ENCODE data around the gene MGAT5.
A peak's percentile ranks its signal among the peaks of the same experiment; 100 is the strongest.

Gene MGAT5

GRCh38 chr2:134280231-134280630, 26.4 kb downstream of the MGAT5 start:
- no peak for TF ChIP-seq CTCF (IDR thresholded peaks at IDR 0.05)
- H3K27me3 Mint-ChIP-seq (ENCODE audit: low read depth, poor library complexity) = peaks cover 3% of the 10 kb centered on the region
- no peaks in the 10 kb centered on the region for H3K9me3 Mint-ChIP-seq
- no peak overlapping the region for H3K27ac Mint-ChIP-seq
- DNase-seq = no peak
- H3K36me3 Mint-ChIP-seq (ENCODE audit: low read depth) = peaks cover 18% of the 10 kb centered on the region
- no peak overlapping the region for H3K4me3 Mint-ChIP-seq
- H3K4me1 Mint-ChIP-seq = peaks cover 23% of the 10 kb centered on the region

GRCh38 chr2:134280726-134281125, 26.9 kb downstream of the MGAT5 start:
- no peak for TF ChIP-seq CTCF (IDR thresholded peaks at IDR 0.05)
- peaks cover 3% of the 10 kb centered on the region for H3K27me3 Mint-ChIP-seq (ENCODE audit: low read depth, poor library complexity)
- DNase-seq = no peak
- H3K4me1 Mint-ChIP-seq = peaks cover 27% of the 10 kb centered on the region
- H3K9me3 Mint-ChIP-seq = no peaks in the 10 kb centered on the region
- H3K36me3 Mint-ChIP-seq (ENCODE audit: low read depth) = peaks cover 17% of the 10 kb centered on the region
- no peak overlapping the region for H3K4me3 Mint-ChIP-seq
- no peak overlapping the region for H3K27ac Mint-ChIP-seq

- Mint-ChIP-seq H3K27me3 (ENCODE audit: low read depth, poor library complexity) (peaks cover 3% of the 10 kb centered on the region), H3K4me3 (no peak overlapping the region), H3K27ac (peak overlapping the region; percentile 66), H3K9me3 (no peaks in the 10 kb centered on the region), H3K36me3 (ENCODE audit: low read depth) (peaks cover 13% of the 10 kb centered on the region), H3K4me1 (peaks cover 32% of the 10 kb centered on the region)
- TF ChIP-seq CTCF (IDR thresholded peaks at IDR 0.05) = no peak
- DNase-seq = no peak
Measured at GRCh38 chr2:134281815-134282419, 28.0 kb downstream of the MGAT5 start.

GRCh38 chr2:134282629-134283400, 28.9 kb downstream of the MGAT5 start:
- Mint-ChIP-seq H3K36me3 (ENCODE audit: low read depth) (peaks cover 8% of the 10 kb centered on the region), H3K4me1 (peaks cover 32% of the 10 kb centered on the region), H3K9me3 (no peaks in the 10 kb centered on the region), H3K27me3 (ENCODE audit: low read depth, poor library complexity) (no peaks in the 10 kb centered on the region), H3K27ac (peak overlapping the region; percentile 66), H3K4me3 (no peak overlapping the region)
- no peak for DNase-seq
- TF ChIP-seq CTCF (IDR thresholded peaks at IDR 0.05) = no peak

- DNase-seq = peak; percentile 15
- TF ChIP-seq CTCF (IDR thresholded peaks at IDR 0.05) = no peak
- Mint-ChIP-seq H3K27me3 (ENCODE audit: low read depth, poor library complexity) (no peaks in the 10 kb centered on the region), H3K27ac (peak overlapping the region; percentile 71), H3K4me1 (peaks cover 32% of the 10 kb centered on the region), H3K36me3 (ENCODE audit: low read depth) (peaks cover 5% of the 10 kb centered on the region), H3K9me3 (no peaks in the 10 kb centered on the region), H3K4me3 (no peak overlapping the region)
Measured at GRCh38 chr2:134283661-134284060, 29.8 kb downstream of the MGAT5 start.

All from nephron progenitor cell (in vitro differentiated cells).